ENCODE data around the gene MTIF3.

The MTIF3 gene

DNA sequence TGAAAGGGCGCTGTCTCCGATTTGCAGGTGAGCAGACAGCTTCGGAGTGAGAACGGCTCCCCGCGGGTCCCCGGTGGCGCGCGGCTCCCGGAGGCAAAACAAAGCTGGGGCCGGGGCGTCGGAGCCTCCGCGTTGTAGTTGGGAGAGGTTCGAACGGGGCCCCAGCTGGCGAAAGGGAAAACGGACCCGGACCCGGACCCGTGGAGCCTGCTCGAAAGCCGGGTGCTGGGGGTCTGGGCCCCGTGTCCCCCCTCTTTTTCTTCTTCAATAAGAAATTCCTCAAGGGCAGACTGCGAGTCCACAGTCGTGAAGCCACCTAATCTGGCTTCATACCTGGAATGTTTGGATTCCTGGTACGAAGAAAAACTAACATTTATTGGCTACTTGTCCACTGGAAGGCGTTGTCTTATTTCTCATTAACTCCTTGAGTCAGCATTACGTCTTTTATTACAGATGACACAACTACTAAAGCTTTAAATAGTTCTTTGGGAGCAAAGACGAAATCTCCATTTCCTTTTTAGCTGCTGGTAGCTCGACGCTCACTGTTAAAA, 632 bp upstream of the MTIF3 start:
- peak; percentile 44 for DNase-seq

DNA sequence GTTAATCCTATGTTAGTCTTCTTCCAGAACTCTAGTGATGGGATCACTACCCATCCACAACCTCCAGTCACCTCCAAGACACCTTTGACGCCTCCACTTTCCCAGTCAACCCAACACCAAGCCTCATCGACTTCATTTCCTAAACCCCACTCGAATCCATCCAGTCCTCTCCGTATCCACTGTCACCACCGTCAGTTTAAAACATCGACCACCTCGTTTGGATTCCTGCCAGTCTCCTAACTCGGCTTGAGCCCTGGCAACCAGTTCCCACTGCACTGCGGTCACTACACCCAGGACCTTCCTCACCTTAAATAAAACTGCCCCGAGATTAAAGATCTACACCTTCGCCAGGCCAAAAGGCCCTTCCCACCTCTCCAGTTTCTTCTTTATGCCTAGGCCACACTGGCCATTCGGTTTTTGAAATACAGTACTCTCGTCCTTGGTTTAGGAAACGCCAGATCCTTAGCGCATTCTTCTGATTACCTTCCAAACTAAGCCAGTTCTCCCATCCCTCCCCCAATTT, 1.2 kb downstream of the MTIF3 start:
- DNase-seq = no peak

DNA sequence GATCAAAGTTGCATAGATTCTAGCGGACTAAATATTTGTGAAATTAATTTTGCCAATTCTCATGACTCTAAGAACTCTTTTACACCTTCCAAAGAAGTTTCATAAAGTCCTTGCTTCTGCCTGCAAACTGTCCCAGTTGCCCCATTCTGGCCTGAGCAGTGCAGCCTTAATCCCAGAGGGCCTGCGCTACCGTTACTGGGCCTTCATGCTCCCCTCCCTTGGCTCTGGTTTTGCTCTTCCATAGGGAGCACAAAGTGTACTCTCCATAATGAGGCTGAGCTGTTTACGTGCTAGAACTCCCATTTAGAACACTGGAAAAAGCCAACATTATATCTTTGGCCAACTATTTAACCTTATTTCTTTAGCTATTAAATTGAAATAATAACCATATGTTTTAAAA, 2.1 kb downstream of the MTIF3 start:
- DNase-seq = no peak

DNA sequence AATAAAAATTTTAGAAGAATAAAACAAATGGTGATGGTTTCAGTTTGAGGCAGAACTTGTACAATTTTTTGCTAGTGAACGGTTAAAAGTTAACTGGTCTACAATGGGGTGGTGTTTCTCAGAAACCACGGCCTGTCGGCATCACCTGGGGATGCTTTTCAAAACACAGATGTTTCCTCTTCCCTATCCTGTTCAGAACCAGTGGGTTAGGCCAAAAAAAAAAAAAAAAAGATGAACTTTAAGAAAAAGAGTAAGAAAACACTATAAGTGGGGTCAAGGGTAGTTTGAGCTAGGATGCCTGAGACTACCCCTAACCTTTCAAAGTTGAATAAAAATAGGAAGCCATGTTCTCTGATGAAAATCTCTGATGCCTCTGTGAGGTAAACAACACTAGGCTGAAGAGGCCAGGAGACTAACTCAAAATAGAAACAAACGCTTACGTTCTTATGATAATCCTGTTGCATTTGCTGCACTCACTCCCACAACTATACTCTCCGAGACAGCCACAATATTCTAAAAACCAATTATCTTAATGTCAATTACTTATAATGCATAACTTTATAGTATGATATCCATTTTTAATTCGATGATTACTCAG, 3.3 kb downstream of the MTIF3 start:
- no peak for DNase-seq

DNA sequence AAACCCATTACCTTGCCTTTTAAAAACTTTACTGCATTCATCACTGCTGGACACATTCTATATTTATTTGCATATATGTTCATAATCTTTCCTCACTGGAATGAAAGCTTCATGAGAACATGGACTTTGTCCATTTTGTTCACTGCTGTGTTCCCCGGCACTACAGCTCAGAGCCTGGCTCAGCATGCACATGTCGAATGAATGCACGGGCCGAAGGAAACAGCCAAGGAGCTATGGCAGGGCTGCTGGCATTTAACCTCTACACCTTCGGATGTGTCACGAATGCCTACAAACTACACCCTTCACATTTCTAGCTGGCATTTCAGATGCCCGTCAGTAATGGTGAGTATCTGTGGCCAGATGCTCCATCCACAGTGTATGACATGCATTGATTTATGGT, 7.6 kb downstream of the MTIF3 start:
- no peak for DNase-seq

DNA sequence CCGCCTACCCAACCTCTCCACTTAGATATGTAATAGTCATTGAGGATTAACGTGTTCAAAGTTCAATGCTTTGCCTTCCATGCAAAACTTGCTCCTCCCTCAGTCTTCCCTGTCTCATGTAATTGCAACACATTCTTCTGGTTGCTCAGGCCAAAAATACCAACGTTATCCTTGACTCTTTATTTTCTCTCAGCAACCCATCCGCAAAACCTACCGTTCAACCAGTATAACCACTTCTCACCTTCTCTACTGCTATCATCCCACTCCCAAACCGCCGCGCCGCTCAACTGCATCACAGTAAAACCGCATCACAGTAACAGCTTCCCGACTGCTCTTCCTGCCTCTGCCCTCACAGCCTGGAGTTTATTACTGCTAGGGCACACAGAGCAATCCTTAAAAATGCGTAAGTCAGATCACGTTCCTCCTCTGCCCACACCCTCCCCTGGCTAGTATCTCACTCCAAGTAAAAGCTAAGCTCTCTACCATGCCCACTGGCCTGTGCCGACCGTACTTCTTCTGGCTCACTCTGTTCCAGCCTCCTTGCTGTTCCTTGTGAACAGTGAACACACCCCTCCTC, 8.2 kb downstream of the MTIF3 start:
- DNase-seq = peak; percentile 42

DNA sequence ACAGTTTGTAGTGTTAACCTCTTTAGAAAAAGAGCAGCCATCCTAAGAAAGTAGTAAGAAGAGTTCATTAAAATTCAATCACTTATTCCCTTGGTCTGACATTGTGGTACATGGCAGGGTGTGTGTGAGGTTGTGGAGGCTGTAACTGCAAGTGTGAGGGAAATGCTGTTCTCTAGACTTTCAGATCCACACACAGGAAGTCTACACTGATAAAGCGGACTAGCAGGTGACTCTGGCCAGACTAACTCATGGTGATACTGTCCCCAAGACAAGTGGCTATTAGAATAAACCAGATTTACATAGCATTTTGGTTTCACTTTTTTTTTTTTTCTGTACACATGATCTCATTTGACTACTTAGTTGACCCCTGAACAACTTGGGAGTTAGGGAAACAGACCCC, 10.0 kb downstream of the MTIF3 start:
- DNase-seq = no peak

DNA sequence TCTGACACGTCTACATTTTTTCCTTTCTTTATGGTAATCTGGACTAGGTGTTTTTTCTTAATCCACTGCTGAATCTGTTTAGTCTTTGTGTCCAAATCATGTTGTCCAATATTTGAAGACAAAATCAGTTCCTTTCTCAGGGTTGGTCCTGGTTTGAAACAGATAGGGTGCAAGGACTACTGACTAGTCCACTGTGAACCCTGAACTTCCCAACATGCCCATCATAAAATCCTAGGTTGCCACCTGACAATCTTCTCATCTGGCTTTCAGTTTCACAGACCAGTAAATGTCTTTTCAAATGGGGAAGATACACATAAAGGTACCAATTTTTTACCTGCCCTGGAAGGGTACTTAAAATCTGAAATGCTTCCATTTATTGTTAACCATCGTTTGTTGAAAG, 13.2 kb downstream of the MTIF3 start:
- DNase-seq = no peak

DNA sequence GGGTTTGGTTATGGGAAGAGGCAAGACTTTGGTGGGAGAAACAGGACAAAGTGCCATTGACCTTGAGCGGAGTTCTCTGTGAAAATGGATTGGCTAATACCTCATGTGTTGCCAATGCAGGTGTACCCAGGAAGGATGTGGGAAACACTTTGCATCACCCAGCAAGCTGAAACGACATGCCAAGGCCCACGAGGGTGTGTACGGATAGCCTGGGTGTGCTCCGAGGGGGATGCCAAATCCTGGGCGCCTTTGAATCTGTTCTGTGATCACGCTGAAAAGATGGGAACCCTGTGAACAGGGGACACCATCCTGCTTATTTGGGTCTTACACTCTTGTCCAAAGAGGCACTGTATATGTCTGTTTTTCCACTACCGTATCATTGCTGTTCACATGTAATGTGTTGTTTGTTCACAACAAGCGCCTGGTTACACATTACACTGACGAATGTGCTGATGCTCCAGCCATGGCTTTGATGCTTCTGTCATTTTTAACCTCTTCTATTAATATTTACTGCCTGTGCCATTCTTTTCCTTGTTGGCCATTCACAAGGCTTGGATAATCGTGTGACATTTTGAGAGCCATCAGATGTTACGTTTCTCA, 17.7 kb downstream of the MTIF3 start:
- peak; percentile 21 for DNase-seq

DNA sequence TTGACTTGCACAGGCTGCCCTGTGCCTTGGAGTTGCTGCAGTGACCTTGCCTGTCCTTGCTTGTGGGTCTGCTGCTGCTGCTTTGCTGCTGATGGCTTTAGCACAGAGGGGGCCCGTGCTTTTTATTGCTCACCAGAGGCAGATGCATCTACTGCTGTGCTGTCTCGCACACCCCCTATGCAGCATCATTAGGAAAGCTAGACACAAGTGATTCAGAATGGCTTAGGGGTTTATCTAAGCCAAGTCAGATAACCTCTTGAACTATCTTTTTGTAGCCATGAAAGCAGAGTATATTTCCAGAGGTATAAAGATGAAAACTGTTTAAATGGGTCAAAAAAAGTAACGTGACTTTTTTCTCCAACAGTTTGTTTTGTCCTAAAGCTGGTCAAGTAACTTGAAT, 18.2 kb downstream of the MTIF3 start:
- DNase-seq = no peak

DNA sequence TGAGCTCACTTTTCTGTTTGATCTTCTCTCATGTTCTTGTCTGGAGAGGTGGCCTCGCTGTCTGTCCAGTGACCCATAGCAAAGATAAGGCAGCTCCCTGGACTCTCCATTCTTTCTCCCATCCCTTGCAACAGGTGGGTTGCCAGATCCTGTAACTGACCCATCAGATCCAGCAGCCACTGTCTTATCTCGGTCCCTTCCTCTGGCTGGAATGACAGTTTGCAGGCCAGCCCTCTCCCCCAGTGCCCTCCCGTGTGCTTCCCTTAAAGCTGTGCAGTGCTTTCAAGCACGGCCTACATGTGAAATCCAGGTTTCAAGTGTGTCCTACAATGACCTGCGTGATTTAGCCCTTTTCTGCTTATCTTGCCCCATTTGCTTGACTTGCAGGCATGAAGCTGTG, 22.2 kb downstream of the MTIF3 start:
- no peak for DNase-seq

DNA sequence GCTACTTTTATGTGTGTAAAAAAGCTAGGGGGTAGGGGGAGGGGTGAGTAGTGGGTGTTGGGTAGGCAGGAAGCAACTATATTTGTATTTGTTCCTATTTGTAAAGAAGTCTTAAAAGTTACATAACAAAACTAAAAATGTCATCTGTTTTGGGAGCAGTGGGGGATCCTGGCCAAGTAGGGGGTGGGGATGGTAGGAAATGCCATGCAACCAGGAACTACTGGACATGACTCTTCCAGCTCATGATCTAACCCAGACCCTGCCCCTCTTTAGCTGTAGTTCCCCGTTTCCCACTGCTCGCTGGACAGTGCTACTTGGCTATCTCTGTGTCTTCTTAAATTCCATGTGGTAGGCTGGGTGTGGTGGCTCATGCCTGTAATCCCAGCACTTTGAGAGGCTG, 22.7 kb downstream of the MTIF3 start:
- DNase-seq = no peak

DNA sequence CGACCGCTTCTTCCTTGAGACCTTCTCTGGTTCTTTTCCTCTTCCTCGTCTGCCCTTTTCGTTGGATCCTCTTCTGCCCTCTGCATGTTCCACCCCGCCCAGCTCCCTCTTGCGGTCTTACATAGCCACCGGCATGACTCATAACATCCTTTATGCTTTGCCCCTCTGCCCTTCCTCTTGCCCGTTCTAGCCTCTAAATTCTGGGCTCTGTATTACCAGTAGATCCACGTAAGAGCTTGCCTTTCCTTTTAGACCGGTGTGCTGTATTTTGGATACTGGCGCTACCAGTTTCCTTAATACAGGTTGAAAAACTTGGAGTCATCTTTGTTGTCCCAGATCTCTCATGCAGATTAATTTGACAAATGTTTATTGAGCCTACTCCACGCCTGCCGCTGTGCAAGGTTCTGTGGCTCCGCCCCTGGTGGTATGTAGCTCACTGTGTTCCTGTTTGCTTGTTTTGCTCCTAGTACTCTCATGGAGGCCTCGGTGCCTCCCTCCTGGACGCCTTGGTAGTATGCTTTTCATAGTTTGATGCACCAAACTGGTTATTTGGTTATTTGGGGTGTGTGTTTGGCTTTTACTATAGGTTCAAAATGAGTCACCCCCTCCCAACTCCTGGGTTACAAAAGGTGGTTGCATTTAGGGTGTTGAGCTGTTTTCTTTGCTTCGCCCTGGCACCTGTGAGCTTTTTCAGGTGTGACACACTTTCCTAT, 24.3 kb downstream of the MTIF3 start:
- peak; percentile 69 for DNase-seq

DNA sequence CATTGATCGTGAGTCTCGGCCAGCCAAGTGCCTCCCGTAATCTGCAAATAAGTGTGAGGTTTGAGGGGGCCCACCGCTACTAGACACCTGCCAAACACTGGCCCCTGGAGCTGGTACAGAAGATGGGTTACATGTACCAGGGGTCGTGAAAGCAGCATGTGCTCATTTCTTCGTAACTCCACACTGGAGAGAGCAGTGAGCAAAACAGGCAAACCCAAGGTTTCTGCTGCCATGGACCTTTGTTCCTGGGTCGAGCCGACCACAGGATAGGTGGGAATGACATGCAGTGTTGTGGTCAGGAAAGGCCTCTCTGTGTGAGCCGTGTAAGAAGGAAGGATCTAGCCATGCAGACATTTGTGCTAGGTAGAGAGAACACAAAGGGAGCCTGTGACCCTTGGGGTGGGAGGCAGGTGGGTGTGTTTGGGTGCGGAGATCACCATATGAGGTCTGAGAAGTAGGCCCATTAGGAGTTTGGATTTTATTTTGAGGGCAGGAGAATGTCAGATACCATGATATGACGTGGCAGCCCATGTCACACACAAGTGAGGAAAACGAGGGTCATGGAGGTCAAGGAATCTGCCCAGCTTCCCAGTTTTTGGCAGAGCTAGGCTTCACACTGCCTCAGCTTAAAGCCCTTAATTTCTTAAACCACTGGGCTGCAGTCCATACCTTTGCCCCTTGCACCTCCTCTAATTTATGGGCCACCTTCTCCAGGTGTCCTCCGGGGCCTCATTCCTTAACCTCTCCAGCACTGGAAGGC, 25.0 kb downstream of the MTIF3 start:
- no peak for DNase-seq

DNA sequence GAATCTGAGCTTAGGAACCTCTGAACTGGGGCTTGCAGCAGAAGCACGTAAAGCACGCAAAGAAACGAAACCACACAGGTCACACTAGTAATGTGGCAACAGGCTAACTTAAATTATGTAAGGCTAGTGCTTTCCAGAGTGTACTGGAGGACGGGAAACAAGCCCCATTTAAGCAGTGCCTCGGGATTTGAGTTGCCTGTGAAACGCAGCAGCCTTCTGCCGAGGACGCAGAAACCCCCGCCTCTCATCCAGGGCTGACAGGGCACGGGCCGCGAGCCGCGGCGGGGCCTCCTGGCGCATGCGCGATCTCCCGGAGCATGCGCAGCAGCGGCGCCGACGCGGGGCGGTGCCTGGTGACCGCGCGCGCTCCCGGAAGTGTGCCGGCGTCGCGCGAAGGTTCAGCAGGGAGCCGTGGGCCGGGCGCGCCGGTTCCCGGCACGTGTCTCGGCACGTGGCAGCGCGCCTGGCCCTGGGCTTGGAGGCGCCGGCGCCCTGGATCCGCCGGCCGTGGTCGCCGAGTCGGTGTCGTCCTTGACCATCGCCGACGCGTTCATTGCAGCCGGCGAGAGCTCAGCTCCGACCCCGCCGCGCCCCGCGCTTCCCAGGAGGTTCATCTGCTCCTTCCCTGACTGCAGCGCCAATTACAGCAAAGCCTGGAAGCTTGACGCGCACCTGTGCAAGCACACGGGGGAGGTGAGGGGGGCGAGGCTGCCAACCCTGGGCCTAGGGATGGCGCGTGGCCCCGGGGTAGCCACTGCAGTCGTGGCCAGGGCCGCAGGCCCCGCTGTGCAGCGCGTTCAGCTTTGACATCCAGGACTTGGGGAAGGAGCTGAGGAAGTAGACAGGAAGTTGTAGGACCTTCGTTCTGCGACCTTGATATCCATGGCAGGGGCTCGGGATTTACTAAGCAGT, 25.9 kb downstream of the MTIF3 start, which contains the start of gene GTF3A:
Gene GTF3A, plus strand, starts transcription at position 374 of the 912 bp plus-strand sequence.
- peak; percentile 82 for DNase-seq

DNA sequence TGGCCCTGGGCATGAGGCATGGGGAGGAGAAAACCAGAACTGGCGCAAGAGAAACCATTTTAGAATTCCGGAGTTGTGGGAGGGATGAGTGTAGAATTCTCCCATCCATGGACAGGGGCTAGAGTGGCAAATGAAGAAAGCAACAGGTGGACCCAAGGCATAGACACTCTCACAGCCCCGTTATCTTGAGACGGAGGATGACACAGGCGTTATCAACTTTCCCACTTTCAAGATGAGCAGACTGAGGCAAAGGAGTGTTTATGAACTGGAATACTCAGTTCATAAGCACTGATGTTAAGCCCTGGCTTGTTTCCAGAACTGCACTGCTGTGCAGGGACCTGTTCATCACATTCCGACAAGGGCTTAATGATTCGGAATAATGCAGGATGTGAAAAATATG, 27.0 kb downstream of the MTIF3 start:
- no peak for DNase-seq

DNA sequence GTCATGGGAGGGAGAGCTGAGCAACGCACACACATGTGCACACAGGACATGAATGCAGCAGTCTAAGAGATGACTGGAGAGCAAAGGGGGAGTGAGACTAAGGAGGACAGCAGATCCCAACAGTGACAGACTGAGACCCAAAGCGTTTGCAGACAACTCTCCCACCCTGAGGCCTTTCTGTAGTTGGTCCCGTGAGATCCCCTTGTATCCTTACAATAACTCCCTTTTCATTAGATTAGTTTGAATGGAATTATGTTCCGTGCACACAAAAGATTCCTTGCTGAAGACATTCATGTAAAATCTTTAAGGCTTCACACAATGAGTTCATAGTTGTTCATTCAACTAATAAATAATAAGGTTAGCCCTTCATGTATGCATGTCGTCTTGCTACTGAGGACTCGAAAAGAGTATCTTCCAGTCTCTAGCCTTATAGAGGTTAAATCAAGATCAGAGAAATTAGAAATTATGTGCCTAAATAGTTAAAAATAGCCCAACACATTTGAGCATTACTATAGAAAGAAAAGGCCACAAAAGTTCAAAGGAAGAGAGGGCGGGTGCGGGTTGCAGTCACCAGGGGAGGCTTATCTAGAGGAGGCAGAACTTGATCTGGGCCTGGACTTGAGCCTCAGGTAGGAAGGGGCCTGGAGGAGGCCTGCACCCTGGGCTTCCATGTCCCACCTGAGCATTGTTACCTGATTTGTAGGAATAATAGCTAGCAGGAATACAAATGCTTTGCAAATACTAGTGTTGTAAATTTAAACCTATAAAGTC, 29.1 kb downstream of the MTIF3 start:
- no peak for DNase-seq

DNA sequence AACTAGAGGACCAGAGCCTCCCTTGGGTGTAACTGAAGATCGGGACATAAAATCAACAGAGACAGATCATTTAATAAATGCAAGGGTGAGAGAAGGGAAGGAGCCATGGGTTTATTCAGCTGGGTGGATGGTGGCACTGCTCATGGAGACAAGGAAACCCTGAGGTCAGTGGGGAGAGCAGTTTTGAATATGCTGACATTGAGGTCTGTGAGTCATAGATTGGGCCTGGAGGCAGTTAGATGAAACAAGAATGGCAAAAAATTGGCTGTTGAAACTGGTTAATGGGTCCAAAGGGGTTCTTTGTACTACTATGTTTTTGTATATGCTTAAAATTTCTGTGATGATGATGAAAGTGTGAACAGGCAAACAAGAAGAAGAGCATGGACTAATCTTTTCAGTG, 31.0 kb downstream of the MTIF3 start:
- no peak for DNase-seq

DNA sequence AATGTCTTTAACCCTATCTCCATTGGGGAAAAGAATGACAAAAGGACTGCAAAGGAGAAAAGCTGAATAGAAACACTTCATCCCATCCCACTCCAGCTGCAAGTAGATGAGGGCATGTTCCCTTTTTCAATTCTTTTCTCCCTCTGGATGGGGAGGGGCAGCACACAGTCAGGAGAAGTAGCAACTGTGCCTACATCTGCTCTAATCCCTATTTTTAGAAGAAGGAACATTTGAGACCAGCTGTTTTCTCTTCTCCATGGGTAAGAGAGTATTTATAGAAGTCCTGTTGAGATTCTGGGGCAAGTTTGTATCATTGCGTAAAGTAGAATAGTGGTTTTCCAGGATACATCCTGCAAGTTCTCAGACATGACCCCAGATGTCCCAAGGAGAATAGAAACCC, 35.2 kb downstream of the MTIF3 start:
- no peak for DNase-seq

DNA sequence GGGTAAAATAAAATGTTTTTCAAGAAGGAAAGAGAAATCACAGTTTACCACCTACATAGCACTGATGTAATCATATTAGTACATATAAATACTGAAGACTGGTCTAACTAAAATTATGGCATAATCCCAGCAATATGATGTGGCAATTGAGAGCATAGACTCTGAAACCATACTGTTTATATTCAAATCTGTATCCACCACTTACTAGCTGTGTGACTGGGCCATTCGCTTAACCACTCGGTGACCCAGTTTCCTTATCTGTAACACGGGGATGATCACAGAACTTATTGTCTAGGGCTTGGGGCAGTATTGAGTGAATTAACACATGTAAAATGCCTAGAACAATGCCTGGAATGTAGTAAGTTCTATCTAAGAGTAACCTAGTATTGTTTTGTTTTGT, 39.0 kb downstream of the MTIF3 start:
- DNase-seq = no peak

DNA sequence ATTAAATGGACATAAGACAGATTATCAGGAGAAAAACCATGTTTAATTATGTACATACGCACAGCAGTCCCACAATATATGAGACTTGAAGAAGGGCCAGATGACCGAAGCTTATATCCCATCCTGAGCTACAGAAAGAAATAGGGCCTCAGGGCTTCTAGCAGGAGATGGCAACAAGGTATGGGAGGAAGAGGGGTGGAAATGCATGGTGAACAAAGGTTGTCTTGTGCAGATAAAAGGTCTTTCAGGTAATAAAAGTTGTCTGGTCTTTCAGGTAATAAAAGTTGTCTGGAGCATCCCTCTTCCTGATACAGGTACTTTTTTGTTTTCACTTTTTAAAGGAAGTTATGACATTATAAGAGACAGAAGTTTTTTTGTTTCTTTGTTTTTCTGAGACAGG, 41.4 kb downstream of the MTIF3 start:
- no peak for DNase-seq
